GM23338 (cell line): ENCODE measurements around the gene MAP4.

ENCODE experiments used
- EZH2 ChIP-seq: fragments of 200-600 bp; sonication (generic); IDR thresholded peaks from one replicate; pipeline ENCODE4 v1.8.0; 2017; ENCODE audit warnings: antibody characterized with exemption, mild to moderate bottlenecking, low read depth; ENCODE audit not compliant: unreplicated experiment
- EZH2phosphoT487 ChIP-seq: fragments of 200-600 bp; sonication (generic); IDR thresholded peaks from one replicate; pipeline ENCODE4 v1.8.1; 2018; ENCODE audit warnings: antibody characterized with exemption; ENCODE audit not compliant: unreplicated experiment
- JUNB ChIP-seq: IDR thresholded peaks from one replicate; pipeline ENCODE4 v1.6.1; 2016; ENCODE audit warnings: antibody characterized with exemption; ENCODE audit not compliant: unreplicated experiment
- POLR2AphosphoS5 ChIP-seq: IDR thresholded peaks from 2 replicates; pipeline ENCODE4 v1.6.1; 2016; ENCODE audit warnings: antibody characterized with exemption, low read depth
- TF ChIP-seq, protein P1 (sequence below), 2 experiments: fragments of 200-600 bp in 1 of 2; sonication (generic) in 1 of 2; conservative IDR thresholded peaks; 2 replicates each; pipeline versions ENCODE4 v1.5.1 to v1.6.1; 2016 to 2017; ENCODE audit warnings: antibody characterized with exemption in 2 of 2, low read depth in 2 of 2, mild to moderate bottlenecking in 2 of 2, moderate library complexity in 1 of 2
- TF ChIP-seq, protein P2 (sequence below): IDR thresholded peaks from one replicate; pipeline ENCODE4 v1.6.1; 2018; ENCODE audit warnings: antibody characterized with exemption; ENCODE audit not compliant: unreplicated experiment

DNA sequence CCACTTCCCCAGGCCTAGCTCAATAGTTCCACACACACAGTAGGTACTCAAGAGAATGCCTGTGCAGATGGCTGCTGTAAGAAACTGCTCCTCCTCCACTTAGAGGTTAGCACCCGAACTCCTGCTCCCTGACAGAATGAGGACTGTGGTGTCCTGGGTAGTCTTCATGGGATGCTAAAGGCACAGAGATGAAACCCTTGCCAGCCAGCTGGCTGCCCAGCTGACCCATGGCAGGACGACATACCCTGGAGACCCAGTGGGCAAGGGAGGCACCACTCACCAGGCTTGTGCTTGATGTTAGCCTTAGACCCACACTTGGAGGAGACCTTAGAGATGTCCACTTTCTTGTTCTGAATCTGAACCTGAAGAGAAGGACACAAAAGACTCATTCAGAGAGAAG, 159.1 kb downstream of the MAP4 start:
- TF ChIP-seq POLR2AphosphoS5: no peak
- TF ChIP-seq, protein P1, sequence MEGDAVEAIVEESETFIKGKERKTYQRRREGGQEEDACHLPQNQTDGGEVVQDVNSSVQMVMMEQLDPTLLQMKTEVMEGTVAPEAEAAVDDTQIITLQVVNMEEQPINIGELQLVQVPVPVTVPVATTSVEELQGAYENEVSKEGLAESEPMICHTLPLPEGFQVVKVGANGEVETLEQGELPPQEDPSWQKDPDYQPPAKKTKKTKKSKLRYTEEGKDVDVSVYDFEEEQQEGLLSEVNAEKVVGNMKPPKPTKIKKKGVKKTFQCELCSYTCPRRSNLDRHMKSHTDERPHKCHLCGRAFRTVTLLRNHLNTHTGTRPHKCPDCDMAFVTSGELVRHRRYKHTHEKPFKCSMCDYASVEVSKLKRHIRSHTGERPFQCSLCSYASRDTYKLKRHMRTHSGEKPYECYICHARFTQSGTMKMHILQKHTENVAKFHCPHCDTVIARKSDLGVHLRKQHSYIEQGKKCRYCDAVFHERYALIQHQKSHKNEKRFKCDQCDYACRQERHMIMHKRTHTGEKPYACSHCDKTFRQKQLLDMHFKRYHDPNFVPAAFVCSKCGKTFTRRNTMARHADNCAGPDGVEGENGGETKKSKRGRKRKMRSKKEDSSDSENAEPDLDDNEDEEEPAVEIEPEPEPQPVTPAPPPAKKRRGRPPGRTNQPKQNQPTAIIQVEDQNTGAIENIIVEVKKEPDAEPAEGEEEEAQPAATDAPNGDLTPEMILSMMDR (conservative IDR thresholded peaks at IDR 0.05; ENCODE audit: low read depth in 2 of 2): no peak
- TF ChIP-seq EZH2: no peak
- no peak for TF ChIP-seq JUNB
- TF ChIP-seq, protein P2, sequence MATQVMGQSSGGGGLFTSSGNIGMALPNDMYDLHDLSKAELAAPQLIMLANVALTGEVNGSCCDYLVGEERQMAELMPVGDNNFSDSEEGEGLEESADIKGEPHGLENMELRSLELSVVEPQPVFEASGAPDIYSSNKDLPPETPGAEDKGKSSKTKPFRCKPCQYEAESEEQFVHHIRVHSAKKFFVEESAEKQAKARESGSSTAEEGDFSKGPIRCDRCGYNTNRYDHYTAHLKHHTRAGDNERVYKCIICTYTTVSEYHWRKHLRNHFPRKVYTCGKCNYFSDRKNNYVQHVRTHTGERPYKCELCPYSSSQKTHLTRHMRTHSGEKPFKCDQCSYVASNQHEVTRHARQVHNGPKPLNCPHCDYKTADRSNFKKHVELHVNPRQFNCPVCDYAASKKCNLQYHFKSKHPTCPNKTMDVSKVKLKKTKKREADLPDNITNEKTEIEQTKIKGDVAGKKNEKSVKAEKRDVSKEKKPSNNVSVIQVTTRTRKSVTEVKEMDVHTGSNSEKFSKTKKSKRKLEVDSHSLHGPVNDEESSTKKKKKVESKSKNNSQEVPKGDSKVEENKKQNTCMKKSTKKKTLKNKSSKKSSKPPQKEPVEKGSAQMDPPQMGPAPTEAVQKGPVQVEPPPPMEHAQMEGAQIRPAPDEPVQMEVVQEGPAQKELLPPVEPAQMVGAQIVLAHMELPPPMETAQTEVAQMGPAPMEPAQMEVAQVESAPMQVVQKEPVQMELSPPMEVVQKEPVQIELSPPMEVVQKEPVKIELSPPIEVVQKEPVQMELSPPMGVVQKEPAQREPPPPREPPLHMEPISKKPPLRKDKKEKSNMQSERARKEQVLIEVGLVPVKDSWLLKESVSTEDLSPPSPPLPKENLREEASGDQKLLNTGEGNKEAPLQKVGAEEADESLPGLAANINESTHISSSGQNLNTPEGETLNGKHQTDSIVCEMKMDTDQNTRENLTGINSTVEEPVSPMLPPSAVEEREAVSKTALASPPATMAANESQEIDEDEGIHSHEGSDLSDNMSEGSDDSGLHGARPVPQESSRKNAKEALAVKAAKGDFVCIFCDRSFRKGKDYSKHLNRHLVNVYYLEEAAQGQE: no peak
- TF ChIP-seq EZH2phosphoT487: no peak
